Stimulated activated CD8-positive, alpha-beta memory T cell treated with anti-CD3 and anti-CD28 coated beads, Interleukin-4, amount 100 ng/mL, for 1 hour (primary cell): ENCODE data around the gene BUD13.
A peak's percentile ranks its signal among the peaks of the same experiment; 100 is the strongest.
"Not testable (repeated sequence)": the region's sequence is repeated elsewhere in the genome, so short reads cannot be mapped to it uniquely, and the experiment has no call there.

Source experiments
- DNase-seq, 2 donors: peaks; one replicate each; pipeline ENCODE4 v3.0.0-alpha.2; 2020; ENCODE audit warnings: low read depth in 2 of 2, low spot score in 1 of 2

The BUD13 gene, protein sequence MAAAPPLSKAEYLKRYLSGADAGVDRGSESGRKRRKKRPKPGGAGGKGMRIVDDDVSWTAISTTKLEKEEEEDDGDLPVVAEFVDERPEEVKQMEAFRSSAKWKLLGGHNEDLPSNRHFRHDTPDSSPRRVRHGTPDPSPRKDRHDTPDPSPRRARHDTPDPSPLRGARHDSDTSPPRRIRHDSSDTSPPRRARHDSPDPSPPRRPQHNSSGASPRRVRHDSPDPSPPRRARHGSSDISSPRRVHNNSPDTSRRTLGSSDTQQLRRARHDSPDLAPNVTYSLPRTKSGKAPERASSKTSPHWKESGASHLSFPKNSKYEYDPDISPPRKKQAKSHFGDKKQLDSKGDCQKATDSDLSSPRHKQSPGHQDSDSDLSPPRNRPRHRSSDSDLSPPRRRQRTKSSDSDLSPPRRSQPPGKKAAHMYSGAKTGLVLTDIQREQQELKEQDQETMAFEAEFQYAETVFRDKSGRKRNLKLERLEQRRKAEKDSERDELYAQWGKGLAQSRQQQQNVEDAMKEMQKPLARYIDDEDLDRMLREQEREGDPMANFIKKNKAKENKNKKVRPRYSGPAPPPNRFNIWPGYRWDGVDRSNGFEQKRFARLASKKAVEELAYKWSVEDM

DNA sequence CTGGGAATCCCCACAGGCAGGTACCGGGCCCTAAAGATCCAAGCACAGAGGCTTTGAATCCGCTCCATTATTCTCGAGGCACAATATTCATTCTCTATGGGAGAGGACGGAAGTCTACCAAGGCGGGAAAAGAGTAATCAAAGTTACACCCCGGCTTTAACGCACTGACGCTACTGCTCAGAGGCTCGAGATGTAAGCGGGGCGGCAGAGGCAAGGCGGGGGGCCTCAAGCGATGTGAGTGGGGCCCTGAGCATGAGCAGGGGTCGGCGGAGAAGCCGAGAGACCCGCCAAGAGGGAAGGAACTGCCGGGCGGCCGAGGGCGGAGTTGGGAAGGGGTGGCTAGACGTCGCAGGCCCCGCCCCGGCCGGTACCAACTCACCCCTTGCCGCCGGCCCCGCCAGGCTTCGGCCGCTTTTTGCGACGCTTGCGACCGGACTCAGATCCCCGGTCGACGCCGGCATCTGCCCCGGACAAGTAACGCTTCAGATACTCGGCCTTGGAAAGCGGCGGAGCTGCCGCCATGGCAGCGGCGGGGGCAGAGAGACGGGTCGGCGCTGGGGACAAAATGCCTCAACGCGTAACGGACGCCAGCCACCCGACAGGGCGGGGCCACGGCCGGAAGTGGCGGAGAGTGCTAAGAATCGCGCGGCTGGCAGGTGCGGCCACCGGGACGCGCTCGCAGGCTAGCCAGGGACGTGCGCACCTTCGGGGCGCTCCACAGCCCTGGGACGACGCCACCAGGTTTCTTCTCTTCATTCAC is at the start of gene BUD13:
Gene BUD13, minus strand, starts transcription at position 545 of the 760 bp plus-strand sequence. Its CDS starts 23 bp downstream, at position 522.
- DNase-seq: peak; percentile 87 to 88

DNA sequence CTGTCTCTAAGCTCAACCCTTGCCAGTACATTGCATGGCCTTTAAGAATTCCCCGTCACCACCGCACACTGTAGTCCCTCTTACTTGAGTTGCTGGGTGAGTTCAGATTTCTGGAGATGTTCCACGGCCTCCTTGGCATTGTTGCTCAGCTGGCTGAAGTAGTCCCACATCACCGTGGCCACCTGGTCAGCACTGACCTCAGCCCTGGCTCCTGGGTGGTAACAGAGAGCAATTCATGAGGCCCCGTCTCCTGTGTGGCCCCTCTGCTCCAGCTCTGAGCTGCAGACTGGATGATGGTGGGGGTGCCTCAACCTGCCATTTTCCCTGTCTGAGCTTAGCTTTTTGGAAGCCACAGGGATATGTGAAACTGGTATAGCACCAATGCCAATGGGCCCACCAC is 49.8 kb upstream of the BUD13 start:
- no peak for DNase-seq

DNA sequence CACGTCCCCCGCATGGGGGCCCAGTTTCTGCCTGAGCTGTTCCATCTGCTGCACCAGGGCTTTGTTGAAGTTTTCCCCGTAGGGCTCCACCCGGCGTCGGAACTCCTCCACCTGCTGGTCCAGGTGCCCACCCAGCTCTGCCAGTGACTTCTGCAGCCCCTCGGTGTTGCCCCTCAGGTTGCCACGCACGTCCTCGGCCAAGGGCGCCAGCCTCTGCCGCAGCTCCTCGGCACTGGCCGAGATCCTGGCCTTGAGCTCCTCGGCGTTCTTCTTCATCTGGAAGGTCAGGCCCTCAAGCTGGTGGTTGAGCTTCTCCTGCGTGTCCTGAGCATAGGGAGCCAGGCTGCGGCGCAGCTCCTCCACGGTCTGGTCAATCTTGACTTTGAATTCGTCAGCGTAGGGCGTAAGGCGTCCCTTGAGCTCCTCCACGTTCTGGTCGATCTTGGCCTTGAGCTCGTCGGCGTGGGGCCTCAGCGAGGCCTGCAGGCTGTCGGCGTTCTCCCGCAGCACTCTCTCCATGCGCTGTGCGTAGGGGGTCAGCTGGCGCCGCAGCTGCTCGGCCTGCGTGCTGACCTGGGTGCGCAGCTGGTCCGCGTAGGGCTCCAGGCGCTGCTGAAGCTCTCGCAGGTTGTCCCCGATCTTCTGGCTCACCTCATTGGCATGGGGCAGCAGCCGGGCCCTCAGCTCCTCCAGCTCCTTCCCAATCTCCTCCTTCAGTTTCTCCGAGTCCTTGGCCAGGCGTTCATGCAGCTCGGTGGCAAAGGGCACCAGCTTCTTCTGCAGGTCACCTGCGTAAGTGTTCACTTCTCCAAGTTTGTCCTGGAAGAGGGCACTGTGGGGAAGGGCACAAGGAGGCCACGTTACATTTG is 48.5 kb upstream of the BUD13 start:
- DNase-seq: no peak

DNA sequence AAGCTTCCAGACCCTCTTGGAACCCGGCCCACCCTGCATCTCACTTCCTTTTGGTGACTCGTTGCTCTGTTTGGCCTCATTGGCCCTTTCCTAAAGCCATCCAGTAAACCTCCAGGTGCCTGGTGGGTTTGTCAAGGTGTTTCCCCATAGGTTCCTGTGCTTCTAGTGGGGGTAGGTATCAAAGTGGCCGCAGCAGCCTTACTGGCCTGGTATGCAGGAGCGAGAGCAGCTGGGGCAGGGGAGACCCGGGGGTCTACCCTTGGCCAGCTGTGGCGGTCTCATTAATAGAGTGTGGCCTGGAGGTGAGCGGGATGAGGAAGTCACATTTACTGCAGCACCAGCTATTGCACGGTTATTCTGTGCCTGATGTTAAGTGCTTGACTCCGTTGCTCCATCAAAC is 46.3 kb upstream of the BUD13 start:
- no peak for DNase-seq

DNA sequence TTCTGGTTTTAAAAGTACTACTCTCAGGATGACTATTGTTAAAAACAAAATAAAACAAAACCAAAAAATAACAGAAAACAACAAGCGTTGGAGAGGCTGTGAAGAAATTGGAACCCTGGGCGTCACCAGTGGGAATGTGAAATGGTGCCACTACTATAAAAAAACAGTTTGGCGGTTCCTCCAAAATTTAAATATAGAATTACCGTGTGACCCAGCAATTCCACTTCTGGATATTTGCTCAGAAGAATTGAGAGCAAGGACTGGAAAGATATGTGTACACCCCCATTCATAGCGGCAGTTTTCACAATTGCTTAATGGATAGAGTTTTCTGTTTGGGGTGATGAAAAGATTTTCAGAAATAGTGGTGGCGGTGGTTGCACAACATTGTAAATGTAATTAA is 41.7 kb upstream of the BUD13 start:
- no peak for DNase-seq

DNA sequence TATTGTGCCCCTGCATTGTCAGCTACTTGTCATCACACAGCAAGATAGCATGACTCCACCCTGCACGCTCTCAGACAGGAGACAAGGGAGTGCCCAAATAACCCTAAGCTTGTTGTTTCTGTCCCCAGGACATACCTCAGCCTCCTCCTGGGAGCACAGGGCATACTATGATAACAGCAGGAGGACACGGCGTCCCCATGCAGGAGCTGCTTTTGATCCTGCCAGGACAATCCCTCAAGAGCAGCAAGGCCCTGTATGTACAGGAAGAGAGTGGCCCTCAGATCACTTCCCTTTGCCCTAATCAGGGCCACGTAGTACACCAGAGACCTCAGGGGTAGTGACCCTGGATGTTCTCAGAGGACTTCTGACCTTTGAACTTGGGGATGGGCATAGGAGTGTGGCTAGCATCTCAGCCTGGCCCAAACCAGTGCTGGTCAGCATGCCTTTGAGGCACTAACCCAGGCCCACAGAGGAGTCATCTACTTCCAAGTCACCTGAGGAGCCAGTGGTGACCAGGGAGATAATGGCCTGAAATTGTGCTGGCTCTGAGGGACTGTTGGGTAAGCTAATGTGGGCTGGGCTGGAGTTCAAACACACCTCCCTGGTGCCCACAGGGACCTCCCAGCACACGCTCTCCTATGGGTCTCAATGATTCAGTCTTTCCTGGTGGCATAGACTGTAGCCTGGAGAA is 41.1 kb upstream of the BUD13 start:
- DNase-seq: no peak

DNA sequence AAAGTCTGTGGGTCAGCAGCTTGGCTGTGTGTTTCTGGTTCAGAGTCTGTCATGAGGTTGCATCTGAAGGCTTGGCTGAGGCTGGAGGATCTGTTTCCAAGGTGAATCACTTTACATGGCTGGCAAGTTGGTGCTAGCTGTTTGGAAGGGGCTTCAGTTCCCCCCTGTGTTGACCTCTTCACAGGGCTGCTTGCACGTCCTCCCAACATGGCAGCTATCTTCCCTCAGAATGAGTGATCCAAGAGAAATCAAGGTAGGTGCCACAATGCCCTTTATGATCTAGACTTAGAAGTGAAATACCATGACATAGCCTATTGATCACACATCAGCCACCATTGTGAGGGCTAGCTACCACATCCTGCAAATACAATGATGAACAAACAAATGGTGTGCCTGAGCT is 40.4 kb upstream of the BUD13 start:
- no peak for DNase-seq

DNA sequence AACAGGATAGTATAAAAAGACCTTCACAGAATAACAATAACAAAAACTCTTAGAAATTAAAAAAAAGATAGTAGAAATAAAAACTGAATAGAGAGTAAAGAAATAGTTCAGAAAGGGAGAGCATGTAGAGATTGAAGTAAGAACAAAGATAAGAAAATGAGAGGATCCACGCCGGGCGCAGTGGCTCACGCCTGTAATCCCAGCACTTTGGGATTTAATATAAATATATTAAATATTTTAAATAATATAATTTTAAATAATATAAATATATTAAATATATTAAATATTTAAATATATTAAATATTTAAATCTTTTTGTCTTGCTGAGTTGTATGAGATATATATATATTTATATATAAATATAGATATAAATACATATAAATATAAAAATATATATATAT is 39.3 kb upstream of the BUD13 start:
- no peak for DNase-seq

DNA sequence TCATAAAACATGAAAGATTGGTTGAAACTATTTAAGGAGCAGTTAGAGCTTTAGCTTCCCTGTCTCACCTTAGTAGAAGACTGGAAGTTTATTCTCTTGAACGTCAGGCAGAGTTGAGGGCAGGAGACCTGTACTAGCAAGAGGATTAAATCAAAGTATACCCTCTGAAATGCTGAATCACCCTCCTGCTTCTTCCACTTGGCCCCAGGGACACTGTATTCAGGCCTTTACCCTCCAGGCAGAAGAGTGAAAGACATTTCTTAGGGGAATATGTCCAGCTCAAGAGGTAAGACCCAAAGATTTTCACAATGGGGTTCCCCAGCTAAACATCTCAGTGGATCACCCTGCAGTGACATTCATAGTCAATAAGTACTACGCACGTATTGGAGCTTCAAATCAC is 38.4 kb upstream of the BUD13 start:
- DNase-seq: no peak

DNA sequence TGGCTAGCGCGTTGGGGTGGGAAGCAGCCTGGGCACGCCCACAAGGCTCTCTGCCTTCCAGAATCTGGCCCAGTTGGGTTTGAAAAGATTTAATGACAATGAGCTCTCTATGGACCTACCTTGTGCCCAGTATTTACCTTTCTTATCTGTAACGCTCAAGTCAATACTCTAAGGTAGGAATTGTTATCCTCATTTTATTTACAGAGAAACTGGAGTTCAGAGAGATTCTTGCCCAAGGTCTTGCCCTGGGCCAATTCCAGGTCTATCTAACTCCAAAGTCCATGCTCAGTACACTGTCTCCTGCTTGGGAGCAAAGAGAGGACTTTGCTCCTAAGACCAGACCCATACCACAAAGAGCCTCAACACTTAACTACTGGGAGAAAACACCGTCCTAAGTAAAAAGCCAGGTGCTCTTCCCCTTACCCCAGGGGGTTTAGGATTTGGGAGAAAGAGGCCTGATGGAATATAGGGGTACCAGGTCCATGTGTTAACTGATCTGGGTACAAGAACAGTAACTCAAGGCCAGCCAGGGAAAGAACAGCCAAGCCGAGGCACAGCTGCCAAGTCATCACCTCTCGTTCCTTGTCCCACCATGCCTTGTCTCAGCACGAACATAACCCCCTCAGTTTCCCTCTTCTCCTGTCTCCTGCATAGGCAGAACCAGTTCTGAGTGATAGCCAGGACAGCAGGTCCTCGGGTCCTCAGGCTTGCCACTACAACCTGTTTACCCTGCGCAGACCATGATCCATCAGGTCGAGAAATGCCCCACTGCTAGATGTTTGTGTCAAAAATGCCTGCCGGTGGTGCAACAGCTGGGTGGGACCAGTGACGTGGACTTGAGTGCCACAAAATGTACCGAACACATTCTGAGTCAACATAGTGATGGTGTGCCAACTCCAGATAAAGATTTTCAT is 35.7 kb upstream of the BUD13 start:
- no peak for DNase-seq

DNA sequence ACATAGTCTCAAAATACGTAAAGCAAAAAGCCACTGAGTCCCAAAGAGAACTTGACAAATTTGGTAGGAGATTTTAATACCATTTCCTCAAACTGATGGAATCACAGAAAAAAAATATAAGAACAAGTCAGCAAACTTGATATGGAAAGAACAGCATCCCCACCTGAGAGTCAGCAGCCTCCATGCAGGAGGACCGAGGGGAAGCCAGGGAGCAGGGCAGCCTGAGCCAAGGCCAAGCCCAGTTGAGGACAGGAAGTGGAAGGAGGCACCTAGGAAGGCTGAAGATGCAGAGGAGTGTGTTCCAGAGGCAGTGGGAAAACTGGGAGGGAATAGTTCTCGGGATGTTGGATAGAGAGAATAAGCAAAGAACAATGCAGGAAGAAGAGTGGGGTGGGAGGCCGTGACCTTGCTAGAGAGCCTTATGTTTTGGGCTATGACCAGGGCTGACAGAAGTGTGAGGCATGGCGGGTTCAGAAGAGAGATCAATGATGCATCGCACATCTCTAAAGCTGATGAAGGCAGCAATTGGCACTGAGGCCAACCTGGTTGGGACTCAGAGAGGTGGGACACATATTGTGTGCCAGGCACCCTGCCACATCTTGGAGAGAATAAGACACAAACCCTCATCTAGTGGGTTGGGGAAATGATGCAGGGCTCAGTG is 34.9 kb upstream of the BUD13 start:
- DNase-seq: no peak

DNA sequence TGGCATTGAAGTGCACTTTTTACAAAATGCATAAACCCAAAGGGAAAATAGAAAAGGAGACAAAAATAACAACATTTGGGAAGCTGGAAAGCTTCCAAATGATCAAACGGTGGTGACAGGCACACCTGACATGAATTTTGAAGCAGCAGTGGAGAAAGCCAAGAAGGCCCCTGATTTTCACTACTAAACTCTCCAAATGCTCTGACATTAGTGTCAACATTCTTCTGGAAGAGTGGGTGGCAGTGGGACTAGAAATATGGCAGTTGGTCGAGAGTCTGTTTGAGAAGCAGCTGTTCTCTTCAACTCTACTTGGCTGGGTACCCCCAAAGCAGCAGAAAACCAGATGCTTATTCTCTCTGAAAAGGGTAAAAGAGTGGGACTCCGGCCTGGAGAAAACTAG is 31.2 kb upstream of the BUD13 start:
- no peak for DNase-seq

DNA sequence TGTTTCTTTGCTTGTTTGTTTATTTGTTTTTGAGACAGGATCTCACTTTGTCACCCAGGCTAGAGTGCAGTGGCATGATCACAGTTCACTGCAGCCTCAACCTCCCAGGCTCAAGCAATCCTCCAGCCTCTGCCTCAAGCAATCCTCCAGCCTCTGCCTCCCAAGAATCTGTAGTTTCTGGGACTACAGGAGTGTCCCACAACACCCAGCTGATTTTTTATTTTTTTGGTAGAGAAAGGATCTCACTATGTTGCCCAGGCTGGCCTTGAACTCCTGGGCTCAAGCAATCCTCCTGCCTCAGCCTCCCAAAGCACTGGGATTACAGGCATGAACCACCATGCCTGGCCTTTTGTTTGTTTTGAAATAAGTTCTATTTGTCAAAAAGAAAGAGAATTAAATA is 28.9 kb upstream of the BUD13 start:
- DNase-seq: not testable (repeated sequence)

DNA sequence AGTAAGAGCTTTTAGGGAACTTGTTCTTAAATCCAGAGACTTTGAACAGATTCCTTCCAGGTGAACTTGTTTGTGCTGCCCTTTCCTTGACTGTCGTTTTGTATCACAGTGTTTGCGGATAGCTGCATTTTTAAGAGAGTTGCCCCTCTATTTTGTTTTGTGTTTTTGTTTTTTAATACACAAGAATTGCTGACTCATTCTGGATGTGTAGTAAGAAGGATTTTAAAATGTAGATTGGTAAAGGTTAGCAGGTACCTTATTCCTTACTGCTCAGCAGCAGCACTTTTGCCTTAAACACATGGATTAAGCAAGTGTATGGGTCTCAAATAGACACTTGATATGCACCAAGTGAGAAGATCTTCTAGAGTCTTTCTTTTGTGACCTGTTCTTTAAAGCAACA is 27.8 kb upstream of the BUD13 start:
- no peak for DNase-seq

DNA sequence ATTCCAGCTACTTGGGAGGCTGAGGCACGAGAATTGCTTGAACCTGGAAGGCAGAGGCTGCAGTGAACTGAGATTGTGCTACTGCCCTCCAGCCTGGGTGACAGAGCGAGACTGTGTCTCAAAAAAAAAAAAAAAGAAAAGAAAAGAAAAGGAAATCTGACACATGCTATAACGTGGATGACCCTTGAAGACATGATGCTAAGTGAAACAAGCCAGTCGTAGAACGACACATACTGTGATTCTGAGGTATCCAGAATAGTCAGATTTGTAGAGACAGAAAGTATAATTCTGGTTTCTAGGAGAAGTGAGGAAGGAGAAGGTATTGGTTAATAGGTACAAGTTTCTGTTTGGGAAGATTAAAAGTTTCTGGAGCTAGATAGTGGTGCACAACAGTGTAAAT is 25.6 kb upstream of the BUD13 start:
- no peak for DNase-seq

DNA sequence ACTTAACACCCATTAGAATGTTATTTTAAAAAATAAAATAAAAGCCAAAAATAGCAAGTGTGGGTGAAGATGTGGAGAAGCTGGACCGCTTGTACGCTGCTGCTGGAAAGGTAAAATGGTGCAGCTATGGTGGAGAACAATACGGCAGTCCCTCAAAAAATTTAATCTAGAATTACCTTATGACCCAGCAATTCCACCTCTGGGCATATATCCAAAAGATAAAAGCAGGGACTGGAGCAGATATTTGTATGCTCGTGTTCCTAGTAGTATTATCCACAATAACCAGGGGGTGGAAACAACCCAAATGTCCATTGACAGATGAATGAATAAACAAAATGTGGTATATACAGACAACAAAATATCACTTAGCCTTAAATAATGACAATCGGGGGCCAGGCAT is 25.0 kb upstream of the BUD13 start:
- DNase-seq: no peak

DNA sequence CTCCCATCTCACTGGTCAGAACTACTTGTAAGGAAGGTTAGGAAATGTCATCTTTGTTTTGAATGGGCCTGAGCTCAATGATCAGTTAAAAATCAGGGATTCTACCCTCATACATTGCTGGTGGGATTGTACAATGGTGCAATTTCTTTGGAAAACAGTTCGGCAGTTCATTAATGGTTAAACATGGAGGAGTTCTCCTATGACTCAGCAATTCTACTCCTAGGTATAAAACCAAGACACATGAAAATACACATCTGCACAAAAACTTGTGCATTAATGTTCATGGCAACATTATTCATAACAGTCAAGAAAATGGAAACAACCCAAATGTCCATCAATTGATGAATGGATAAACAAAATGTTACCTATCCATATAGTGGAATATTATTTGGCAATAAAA is 23.8 kb upstream of the BUD13 start:
- no peak for DNase-seq

DNA sequence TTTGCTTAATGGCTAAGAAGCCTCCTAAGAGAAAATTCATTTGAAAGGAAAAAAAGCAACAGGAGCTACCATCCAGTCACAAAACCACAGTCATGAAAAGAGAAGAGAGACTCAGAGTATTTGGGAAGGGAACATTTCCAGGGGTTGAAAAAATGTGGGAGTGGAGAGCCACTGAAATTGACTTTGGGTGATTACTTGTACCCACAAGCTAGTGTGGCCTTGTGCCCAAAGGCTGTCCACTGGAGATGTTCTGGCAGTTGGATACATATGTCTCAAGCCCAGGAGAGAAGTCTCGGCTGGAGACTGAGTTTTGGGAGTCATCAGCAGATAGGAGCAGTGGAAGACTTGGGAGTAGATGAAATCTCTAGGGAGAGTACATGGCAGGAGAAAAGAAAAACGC is 22.1 kb upstream of the BUD13 start:
- DNase-seq: no peak

DNA sequence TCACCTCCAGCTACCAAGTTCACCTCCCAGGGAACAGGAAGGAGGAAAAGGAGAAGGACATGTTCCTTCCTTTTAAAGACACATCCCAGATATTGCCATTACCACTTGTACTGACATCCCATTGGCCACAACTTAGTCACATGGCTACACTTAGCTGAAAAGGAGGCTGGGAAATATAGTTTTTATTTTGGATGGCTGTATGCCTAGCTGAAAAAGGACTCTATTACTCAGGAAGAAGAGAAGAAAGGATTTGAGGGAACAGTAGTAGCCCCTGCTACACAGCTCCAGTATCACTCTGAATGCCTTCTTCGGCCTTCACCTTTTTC is 20.9 kb upstream of the BUD13 start:
- no peak for DNase-seq
